GM10248 (cell line): ENCODE results near the gene RASSF1.

Source experiments
- CTCF ChIA-PET: fragments of 300-600 bp; sonication (Branson Sonifier 250); formaldehyde crosslinking; extraction: SDS; loops from one replicate; lab custom pipeline; 2021; ENCODE audit warnings: antibody characterized with exemption; lab: Yijun Ruan, JAX
- POLR2A ChIA-PET: fragments of 350-650 bp; sonication (Branson Sonifier 250); formaldehyde crosslinking; extraction: SDS; loops from one replicate; lab custom pipeline; 2020; ENCODE audit warnings: antibody characterized with exemption; lab: Yijun Ruan, JAX
- DNase-seq: peaks from one replicate; pipeline ENCODE4 v3.0.0; 2012; ENCODE audit errors: extremely low spot score
- CTCF ChIP-seq: IDR thresholded peaks from 2 replicates; pipeline ENCODE4 v1.5.1; 2012; ENCODE audit warnings: mild to moderate bottlenecking, low read depth; ENCODE audit errors: extremely low read depth, missing control alignments, control extremely low read depth

The RASSF1 gene

GRCh38 chr3:50303013-50303815, 37.4 kb downstream of the RASSF1 start, which contains the start of gene HYAL1:
TSS of gene HYAL1 (minus strand) at chr3:50303574. CDS start at chr3:50302956, 618 bp downstream.
- ChIA-PET CTCF (interaction anchor here (1.5 kb wide), 1 partner anchor 19 kb away, joined by 4 read pairs; the partner anchor contains the start of gene HYAL2), POLR2A (interaction anchor here (0.6 kb wide), 1 partner anchor 25 kb away, joined by 4 read pairs; no protein-coding TSS in a partner anchor)
- no peak for TF ChIP-seq CTCF

GRCh38 chr3:50302095-50303012, 38.3 kb downstream of the RASSF1 start:
- CTCF ChIA-PET: interaction anchor here (1.3 to 1.5 kb wide), 3 partner anchors 16 to 23 kb away, joined by 3 to 4 read pairs (median 3); partner anchors contain the start of genes HYAL2 and LSMEM2
- no peak for DNase-seq
- POLR2A ChIA-PET: interaction anchor here (0.6 kb wide), 1 partner anchor 26 kb away, joined by 4 read pairs; no protein-coding TSS in a partner anchor
- no peak for TF ChIP-seq CTCF

More at GRCh38 chr3:50303013-50303815, 37.4 kb downstream of the RASSF1 start, which contains the start of gene HYAL1:
- DNase-seq: no peak

- POLR2A ChIA-PET: no interaction called here
- no peak for TF ChIP-seq CTCF
Observed at GRCh38 chr3:50300681-50301254, 39.9 kb downstream of the RASSF1 start.

GRCh38 chr3:50299929-50300680, 40.5 kb downstream of the RASSF1 start:
- CTCF ChIA-PET: interaction anchor here (0.8 to 3.5 kb wide), 11 partner anchors 13 to 53 kb away, joined by 3 to 23 read pairs (median 5); no protein-coding TSS in a partner anchor
- no peak for TF ChIP-seq CTCF
- POLR2A ChIA-PET: interaction anchor here (0.6 to 2.2 kb wide), 9 partner anchors 18 to 445 kb away, joined by 3 to 13 read pairs (median 4); partner anchors contain the start of gene GNAI2
- DNase-seq: no peak

More at GRCh38 chr3:50300681-50301254, 39.9 kb downstream of the RASSF1 start:
- CTCF ChIA-PET: interaction anchor here (1.0 kb wide), 1 partner anchor 23 kb away, joined by 5 read pairs; no protein-coding TSS in a partner anchor
- no peak for DNase-seq

- POLR2A ChIA-PET: interaction anchor here (0.6 to 2.2 kb wide), 10 partner anchors 18 to 1201 kb away, joined by 3 to 13 read pairs (median 4); partner anchors contain the start of gene GNAI2
- CTCF ChIA-PET: interaction anchor here (0.8 to 3.5 kb wide), 12 partner anchors 12 to 71 kb away, joined by 3 to 23 read pairs (median 4); no protein-coding TSS in a partner anchor
- no peak for DNase-seq
- TF ChIP-seq CTCF: no peak
Observed at GRCh38 chr3:50299638-50299928, 41.1 kb downstream of the RASSF1 start.
